Right lobe of liver (tissue), 6 donors: ENCODE results near the gene FKBP15. TPM values are rescaled to one million over a fixed set of nuclear protein-coding genes. Genes with fewer than 3 reads are reported as not detected.

ENCODE experiments used
- ATAC-seq, 4 donors: fragments of 200-7000 bp; cut with Tn5 transposase; one replicate each; pipeline ENCODE4 v1.9.1; 2020; ENCODE audit warnings: mild to moderate bottlenecking in 4 of 4, moderate library complexity in 4 of 4
- DNase-seq, 3 donors: peaks; one replicate each; pipeline ENCODE4 v3.0.0-alpha.2; 2020
- H3K27ac ChIP-seq, 3 donors: fragments of 200-600 bp; one replicate each; pipeline ENCODE4 v1.8.0; 2022
- H3K27me3 ChIP-seq, 2 donors: fragments of 200-600 bp; one replicate each; pipeline ENCODE4 v1.8.0; 2022
- H3K36me3 ChIP-seq, 4 donors: fragments of 200-600 bp; sonication (generic) in 1 of 4; one replicate each; pipeline versions ENCODE4 v1.5.1 to v1.8.0; 2017 to 2022; ENCODE audit warnings: control low read depth in 1 of 4
- H3K4me1 ChIP-seq, 4 donors: fragments of 200-600 bp; sonication (generic) in 1 of 4; one replicate each; pipeline versions ENCODE4 v1.5.1 to v1.8.0; 2017 to 2022; ENCODE audit warnings: control low read depth in 1 of 4
- H3K4me3 ChIP-seq, 3 donors: fragments of 200-600 bp; one replicate each; pipeline ENCODE4 v1.8.0; 2022
- H3K9me3 ChIP-seq, 4 donors: fragments of 200-600 bp; sonication (generic) in 1 of 4; one replicate each; pipeline versions ENCODE4 v1.5.1 to v1.8.0; 2017 to 2022; ENCODE audit warnings: control low read depth in 1 of 4
- POLR2A ChIP-seq: fragments of 450-650 bp; IDR thresholded peaks from one replicate; pipeline ENCODE4 v1.6.1; 2017; ENCODE audit warnings: antibody characterized with exemption, mild to moderate bottlenecking
- WGBS: methylation state at CpG from one replicate; pipeline ENCODE4 v1.1.6; 2018; ENCODE audit warnings: low coverage, low lambda C conversion rate; ENCODE audit not compliant: insufficient coverage; ENCODE audit errors: missing lambda C conversion rate; 5-methylcytosine and 5-hydroxymethylcytosine counted together
- intact Hi-C, 2 donors: fragments of 100-400 bp; cut with DNase I; formaldehyde crosslinking; loops; one replicate each; pipeline versions ENCODE4 v1.11.2 to v1.14.1; 2022
- total RNA-seq, 6 experiments: library from RNA; depleted of rRNA in 2 of 6; stranded (reverse); fragments of >200 nt in 2 of 6; fragmentation: NEBNext Ultra II Directional in 3 of 6; extraction: Animal tissue kit (Norgen Biotek cat#: 25700) in 3 of 6; gene quantifications; one replicate each; pipeline versions ENCODE4 v1.1.0 to v1.2.4, GENCODE V29; 2016 to 2023
- TF ChIP-seq, protein P1 (sequence below), 4 donors: fragments of 200-600 bp in 3 of 4; fragments of 450-650 bp in 1 of 4; IDR thresholded peaks; one replicate each; pipeline versions ENCODE4 v1.5.1 to v1.8.0; 2016 to 2022; ENCODE audit warnings: antibody characterized with exemption in 4 of 4, mild to moderate bottlenecking in 2 of 4
- donor health status: DM: no; HTN: yes; CAD: no.
- donor health status: DM: no; HTN: no; CAD: no.
- donor health status: DM: no; HTN: no; CAD: no.
- donor health status: DM: no; HTN: yes; CAD: no.
- donor health status: DM: no; HTN: yes; CAD: no.

FKBP15 gene
- total RNA-seq, 6 experiments from 2014 or later = 11.1 to 17.2 (median 12.8) TPM

DNA sequence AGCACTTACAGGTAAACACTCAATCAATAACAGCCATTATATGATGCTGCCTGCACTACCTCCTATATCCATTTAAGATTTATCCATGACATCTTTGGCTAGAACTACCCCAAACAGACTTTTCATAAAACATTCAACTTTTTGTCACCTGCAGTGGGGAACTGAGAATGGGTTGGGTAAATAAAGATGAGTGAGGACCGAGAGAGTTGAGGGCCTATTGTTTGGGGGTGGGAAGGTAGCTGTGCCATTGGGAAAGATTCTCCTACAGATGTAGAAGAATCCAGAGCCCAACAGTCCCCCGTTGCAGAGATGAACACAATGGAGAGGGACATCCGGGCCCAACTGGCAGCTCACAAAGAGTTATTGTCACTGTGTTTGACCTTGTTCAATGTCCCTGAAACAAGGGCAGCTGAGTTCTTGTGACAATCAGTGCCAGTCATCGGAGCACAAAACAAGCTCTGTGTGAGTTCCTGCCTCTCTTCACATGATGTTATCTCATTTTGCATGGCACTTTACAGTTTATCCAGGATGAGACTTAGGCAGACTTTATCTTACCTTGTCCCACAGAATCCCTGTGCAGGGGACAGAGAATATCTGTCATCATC lies 81.8 kb downstream of the FKBP15 start:
- Histone ChIP-seq H3K9me3 (no peaks in the 10 kb centered on the region), H3K27ac (no peak overlapping the region), H3K36me3 (no peaks in the 10 kb centered on the region), H3K4me3 (no peak overlapping the region), H3K27me3 (no peaks in the 10 kb centered on the region), H3K4me1 (peaks cover 0 to 5% (median 2%) of the 10 kb centered on the region in 4 donors)
- intact Hi-C loops = no loop called here
- 69% methylated on average over 4 of the region's 4 CpGs for WGBS
- DNase-seq (no peak), ATAC-seq (no peak)
- TF ChIP-seq, protein P1, sequence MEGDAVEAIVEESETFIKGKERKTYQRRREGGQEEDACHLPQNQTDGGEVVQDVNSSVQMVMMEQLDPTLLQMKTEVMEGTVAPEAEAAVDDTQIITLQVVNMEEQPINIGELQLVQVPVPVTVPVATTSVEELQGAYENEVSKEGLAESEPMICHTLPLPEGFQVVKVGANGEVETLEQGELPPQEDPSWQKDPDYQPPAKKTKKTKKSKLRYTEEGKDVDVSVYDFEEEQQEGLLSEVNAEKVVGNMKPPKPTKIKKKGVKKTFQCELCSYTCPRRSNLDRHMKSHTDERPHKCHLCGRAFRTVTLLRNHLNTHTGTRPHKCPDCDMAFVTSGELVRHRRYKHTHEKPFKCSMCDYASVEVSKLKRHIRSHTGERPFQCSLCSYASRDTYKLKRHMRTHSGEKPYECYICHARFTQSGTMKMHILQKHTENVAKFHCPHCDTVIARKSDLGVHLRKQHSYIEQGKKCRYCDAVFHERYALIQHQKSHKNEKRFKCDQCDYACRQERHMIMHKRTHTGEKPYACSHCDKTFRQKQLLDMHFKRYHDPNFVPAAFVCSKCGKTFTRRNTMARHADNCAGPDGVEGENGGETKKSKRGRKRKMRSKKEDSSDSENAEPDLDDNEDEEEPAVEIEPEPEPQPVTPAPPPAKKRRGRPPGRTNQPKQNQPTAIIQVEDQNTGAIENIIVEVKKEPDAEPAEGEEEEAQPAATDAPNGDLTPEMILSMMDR (IDR thresholded peaks at IDR 0.05) = no peak
- no peak for TF ChIP-seq POLR2A

DNA sequence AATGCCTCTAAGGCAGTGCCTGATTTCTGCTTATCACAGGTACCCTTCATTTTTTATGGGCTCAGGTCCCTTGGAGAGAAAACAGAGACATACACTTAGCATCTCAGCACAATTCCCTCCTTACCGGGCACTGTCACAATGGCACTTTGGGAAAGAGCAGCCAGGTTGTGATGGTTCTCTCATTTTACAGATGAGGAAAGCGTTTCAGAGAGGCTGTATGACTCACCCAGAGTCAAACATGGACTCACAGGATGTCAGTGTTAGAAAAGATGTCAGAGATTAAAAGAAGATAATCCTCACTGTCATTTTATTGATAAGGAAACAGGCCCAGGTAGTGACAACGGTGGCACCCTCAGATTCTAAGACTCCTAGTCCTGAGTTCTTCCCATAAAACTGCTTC lies 82.3 kb downstream of the FKBP15 start:
- Histone ChIP-seq H3K4me3 (no peak overlapping the region), H3K9me3 (no peaks in the 10 kb centered on the region), H3K27me3 (no peaks in the 10 kb centered on the region), H3K27ac (no peak overlapping the region), H3K36me3 (no peaks in the 10 kb centered on the region), H3K4me1 (peaks cover 0 to 5% (median 2%) of the 10 kb centered on the region in 4 donors)
- WGBS = 61% methylated on average over 2 of the region's 3 CpGs
- intact Hi-C loops = no loop called here
- ATAC-seq = no peak
- DNase-seq = no peak
- TF ChIP-seq, protein P1 (IDR thresholded peaks at IDR 0.05) = no peak
- no peak for TF ChIP-seq POLR2A

DNA sequence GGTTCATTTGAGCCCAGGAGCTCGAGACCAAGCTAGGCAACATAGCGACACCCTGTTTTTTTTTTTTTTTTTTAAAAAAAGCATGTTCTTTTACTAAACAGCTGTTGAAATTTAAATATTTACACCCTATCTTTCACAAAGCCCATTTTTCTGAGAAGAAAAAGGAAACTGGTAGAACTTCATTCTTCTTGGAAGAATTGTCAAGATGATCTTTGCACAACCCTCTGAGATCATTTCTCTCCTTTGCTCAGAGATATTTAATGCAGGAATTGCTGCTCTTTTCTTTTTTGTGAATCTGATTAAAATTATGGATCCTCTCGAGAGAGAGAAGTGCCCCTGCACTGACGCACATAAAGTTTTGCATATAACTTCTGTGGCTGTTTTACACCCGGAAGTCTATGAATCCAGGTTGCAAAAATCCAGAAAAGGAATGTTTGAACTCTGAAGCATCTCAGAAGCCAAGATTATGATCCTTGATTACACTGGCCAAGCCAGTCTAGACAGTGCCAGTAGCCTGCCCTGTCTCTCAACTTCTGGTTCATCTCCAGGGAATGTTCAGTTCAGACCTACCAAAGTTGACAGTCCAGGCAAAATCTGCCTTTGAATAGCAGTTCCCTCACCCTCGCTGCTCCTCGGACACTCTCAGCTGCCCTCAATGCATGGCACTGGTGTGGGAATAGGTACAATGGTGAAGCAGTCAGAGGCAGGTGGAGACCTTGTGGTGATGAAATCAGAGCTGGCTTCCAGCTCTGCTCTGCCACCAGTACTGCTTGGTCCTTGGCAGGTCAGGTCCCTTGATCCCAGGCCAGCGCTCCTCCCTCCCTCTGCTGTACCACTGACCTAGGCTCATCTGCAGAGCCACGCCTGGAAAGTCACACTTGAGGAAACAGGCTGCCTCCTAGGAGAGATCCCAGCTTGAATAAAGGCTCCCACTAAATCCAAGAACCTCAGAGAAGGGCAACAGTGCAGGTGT lies 83.6 kb downstream of the FKBP15 start:
- peaks cover 0 to 5% (median 2%) of the 10 kb centered on the region in 4 donors for H3K4me1 ChIP-seq
- no peaks in the 10 kb centered on the region for H3K36me3 ChIP-seq
- WGBS = 58% methylated on average over 5 of the region's 9 CpGs
- H3K9me3 ChIP-seq = no peaks in the 10 kb centered on the region
- no peak overlapping the region for H3K4me3 ChIP-seq
- intact Hi-C loops = no loop called here
- peak; percentile 77 to 94 (median 90) for DNase-seq
- H3K27ac ChIP-seq = no peak overlapping the region
- TF ChIP-seq, protein P1 (IDR thresholded peaks at IDR 0.05) = no peak
- no peak for TF ChIP-seq POLR2A
- H3K27me3 ChIP-seq = no peaks in the 10 kb centered on the region
- peak; percentile 99 to 100 (median 100) for ATAC-seq

DNA sequence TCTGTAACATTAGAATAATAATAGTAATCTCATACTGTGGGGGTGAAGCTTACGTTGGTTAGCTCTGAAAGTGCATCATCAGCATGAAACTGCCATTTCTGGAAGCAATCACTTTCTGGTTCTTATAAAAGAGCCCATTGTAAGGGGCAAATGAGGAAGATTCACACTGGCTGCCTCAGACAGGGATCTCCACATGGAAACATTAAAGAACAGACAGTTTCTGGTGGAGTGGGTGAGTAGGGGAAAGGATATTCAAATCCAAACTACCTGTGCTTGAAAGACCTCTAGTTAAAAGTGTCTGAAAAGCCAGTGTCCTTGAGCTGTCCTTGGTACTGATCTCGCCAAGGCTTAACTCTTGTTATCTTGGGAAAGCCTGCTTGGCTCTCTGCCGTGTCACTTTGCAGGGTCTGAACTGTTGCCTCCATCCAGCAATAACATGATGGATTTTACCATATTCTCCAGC lies 89.4 kb downstream of the FKBP15 start:
- intact Hi-C loops = no loop called here
- Histone ChIP-seq H3K27me3 (no peaks in the 10 kb centered on the region), H3K4me1 (no peaks in the 10 kb centered on the region), H3K4me3 (no peak overlapping the region), H3K9me3 (no peaks in the 10 kb centered on the region), H3K27ac (no peak overlapping the region), H3K36me3 (no peaks in the 10 kb centered on the region)
- WGBS = 4% methylated on average over 3 of the region's 3 CpGs
- no peak for DNase-seq
- peak in 1 of 4 donors; percentile 30 for ATAC-seq
- no peak for TF ChIP-seq POLR2A
- TF ChIP-seq, protein P1 (IDR thresholded peaks at IDR 0.05) = no peak
